ENCODE measurements around the gene SPANXN4. TPM values are rescaled to one million over a fixed set of nuclear protein-coding genes. Genes with fewer than 3 reads are reported as not detected.

Gene SPANXN4
- total RNA-seq = not detected

DNA sequence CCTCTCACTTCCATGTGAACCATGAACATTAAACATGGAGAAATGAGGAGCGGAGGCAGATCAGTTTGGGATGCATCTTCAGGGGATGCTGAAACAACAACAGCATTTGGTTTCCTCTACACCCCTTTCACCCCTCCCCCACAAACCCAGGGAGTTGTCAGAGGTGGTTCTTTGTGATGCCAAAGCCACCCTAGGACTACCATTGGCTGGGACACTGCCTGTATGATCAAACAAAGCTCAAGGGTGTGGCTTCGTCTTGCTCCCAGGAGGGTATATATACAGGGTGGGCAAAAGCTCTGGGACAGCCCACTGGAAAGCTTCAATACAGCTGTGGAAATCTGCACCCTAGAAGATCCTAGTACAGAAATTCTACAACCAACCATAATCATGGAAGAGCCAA lies at the start of gene SPANXN4:
Gene SPANXN4 (plus strand): TSS at position 301 of the 400 bp plus-strand sequence. CDS start 87 bp downstream, at position 388.
- DNase-seq (ENCODE audit: low read depth in 2 of 3, low spot score in 2 of 3) = no peak

DNA sequence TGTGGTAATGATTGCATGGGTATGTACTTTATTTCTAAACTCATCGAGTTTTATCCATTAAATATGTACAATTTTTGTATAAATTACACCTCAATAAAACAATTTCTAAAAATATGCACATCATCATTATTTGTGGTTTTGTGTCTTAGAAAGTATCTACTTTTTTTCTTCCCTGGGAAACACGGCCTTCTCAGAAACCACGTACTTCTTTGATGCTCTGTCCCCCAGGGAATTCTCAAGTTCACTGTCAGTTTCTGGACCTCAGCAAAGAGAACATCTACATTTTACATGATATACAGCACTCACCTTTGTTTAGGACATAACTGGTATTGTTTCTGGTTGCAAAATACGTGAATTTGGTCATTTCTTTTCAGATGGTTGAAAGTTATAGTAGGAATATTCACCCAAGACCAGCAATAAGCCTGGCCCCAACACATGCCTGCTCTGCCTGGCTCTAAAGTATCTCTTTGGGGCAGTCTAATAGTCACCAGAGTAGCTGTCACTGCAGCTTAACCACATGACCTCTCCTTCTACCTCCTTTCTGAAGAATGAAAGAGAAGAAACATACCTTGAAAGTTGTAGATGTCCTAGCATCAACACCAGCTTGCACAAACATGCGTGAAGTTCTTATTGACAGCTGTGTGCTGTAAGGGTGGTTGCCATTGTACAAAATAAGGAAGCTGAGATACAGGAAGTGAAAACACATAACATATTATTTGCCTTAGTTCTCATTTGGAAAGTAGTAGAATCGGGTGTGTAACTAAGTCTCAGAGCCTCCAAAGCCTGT lies 48.4 kb upstream of the SPANXN4 start:
- DNase-seq (ENCODE audit: low read depth in 2 of 3, low spot score in 2 of 3) = no peak

DNA sequence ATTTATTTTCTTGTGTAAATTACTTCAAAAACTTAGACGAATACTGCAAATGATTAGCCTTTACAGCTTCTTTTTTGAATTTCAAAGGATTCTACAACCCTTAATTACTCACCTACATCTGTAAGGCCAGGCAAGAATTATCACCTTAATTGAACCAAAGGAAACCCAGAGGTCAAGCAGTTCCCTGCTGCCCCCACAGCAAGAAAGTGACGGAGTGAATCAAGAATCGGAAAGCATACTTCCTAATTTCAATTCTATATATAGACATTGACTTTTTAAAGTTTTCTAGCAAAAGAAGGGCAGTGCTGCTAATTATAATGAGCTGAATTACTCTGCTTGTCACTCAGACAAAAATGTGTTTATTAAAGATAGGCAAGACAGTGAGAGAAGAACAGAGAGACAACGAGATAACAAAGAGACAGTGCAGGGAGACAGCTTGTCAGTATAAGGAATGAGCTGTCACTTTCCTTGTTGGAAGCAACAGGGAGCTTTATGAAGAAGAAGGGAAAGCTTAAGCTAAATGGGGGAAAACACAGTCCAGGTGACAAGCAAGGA lies 47.5 kb upstream of the SPANXN4 start:
- DNase-seq (ENCODE audit: low read depth in 2 of 3, low spot score in 2 of 3) = no peak

- DNase-seq (ENCODE audit: low read depth in 2 of 3, low spot score in 2 of 3) = no peak
Measured at GRCh38 chrX:142982679-142983078, 43.0 kb upstream of the SPANXN4 start.

GRCh38 chrX:142994988-142995387 lies 30.7 kb upstream of the SPANXN4 start:
- no peak for DNase-seq (ENCODE audit: low read depth in 2 of 3, low spot score in 2 of 3)

DNA sequence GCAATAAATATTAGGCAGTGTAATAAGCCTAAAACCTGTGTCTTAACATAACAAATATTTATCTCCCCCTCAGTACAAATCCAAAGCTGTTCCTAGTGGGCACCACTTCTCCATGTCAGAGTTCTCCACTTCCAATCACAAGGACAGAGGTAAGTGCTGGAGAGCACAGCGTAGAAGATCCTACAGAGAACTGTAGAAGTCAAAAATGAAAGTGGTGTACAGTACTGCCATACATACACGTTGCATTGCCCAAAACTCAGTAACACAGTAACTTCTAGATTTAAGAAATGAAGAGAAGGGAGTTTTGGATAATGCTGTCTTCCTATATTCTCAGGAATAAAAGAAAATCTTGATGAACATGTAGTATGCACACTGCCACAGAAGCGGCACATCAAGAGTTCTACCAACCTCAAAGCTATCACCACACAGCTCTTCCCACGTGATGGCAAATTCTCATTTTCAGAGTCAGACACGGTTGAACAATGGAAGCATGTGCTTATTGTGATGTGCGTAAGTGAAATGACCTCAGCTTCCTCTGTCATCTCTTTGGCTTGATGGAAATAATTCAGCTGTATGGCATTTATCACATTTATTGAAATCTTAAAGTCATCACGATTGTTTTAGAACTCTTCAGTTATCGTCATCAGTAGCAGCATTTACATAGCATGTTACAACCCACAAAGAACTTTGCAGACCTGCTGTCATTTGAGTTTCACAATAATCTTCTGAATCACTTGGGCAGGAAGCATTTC lies 27.1 kb upstream of the SPANXN4 start:
- no peak for DNase-seq (ENCODE audit: low read depth in 2 of 3, low spot score in 2 of 3)

DNA sequence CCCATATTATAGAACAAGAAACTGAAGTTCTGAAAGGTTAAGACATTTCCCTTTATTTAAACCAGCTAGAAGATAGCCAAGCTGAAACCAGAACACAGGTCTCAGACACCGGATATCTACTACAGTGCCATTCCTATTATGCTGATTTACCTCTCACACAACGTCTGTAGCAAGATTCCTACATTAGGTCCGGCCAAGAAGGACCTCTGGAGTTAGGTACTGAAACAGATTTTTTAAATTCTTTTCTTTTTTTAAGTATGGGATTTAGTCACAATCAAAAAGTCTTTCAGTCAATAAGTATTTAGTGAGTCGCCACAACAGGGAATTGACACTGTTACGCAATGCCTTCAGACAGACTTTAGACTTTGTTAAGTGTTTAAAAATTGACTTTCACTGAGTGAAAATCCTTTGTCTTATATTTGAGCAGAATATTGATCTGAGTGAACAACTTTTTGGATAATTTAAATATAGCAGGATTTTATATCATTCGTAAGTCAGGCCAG lies 26.5 kb upstream of the SPANXN4 start:
- no peak for DNase-seq (ENCODE audit: low read depth in 2 of 3, low spot score in 2 of 3)

GRCh38 chrX:143002206-143002605 lies 23.5 kb upstream of the SPANXN4 start:
- DNase-seq (ENCODE audit: low read depth in 2 of 3, low spot score in 2 of 3) = no peak

GRCh38 chrX:143017272-143017671 lies 8.5 kb upstream of the SPANXN4 start:
- no peak for DNase-seq (ENCODE audit: low read depth in 2 of 3, low spot score in 2 of 3)

DNA sequence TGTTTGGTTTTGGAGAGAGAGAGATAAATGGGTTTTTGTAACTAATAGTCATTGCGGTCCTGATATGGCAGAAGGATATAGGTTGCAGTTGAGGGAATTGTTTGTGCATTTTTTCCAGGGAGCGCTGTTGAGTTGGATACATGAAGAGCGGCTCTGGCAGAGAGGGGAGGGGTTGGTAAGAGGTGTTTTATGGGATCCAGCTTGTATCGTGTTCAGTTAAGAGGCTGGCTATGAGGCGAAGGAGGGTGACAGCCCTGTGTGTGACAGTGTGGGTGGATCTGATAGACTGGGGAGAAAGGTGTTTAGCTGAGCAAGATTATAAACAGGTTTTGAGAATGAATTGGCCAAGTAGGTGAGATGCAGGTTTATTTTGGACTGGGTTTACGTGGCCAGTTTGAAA lies 1.5 kb downstream of the SPANXN4 start:
- no peak for DNase-seq (ENCODE audit: low read depth in 2 of 3, low spot score in 2 of 3)

GRCh38 chrX:143047511-143047910 lies 21.8 kb downstream of the SPANXN4 start:
- DNase-seq (ENCODE audit: low read depth in 2 of 3, low spot score in 2 of 3) = no peak

- no peak for DNase-seq (ENCODE audit: low read depth in 2 of 3, low spot score in 2 of 3)
Measured at GRCh38 chrX:143058120-143058519, 32.4 kb downstream of the SPANXN4 start.

GRCh38 chrX:143081231-143081630 lies 55.5 kb downstream of the SPANXN4 start:
- no peak for DNase-seq (ENCODE audit: low read depth in 2 of 3, low spot score in 2 of 3)

GRCh38 chrX:143082537-143082936 lies 56.8 kb downstream of the SPANXN4 start:
- no peak for DNase-seq (ENCODE audit: low read depth in 2 of 3, low spot score in 2 of 3)

All from hematopoietic multipotent progenitor cell (in vitro differentiated cells).